GM18870 (cell line): ENCODE measurements around the gene XYLT1.

Source experiments
- ATAC-seq: cut with Tn5 transposase; IDR thresholded peaks from one replicate; pipeline ENCODE4 v1.9.1; 2021; ENCODE audit warnings: moderate library complexity; ENCODE audit not compliant: unreplicated experiment

Gene XYLT1

GRCh38 chr16:17404941-17405689, 65.6 kb downstream of the XYLT1 start:
- ATAC-seq: no peak

- no peak for ATAC-seq
These were observed 66.8 kb downstream of the XYLT1 start for GRCh38 chr16:17403859-17404545.

GRCh38 chr16:17403156-17403809, 67.5 kb downstream of the XYLT1 start:
- ATAC-seq: no peak

GRCh38 chr16:17397499-17397891, 73.3 kb downstream of the XYLT1 start:
- ATAC-seq: no peak

GRCh38 chr16:17396762-17397498, 73.8 kb downstream of the XYLT1 start:
- no peak for ATAC-seq

GRCh38 chr16:17395849-17396480, 74.8 kb downstream of the XYLT1 start:
- no peak for ATAC-seq

GRCh38 chr16:17392857-17393692, 77.7 kb downstream of the XYLT1 start:
- no peak for ATAC-seq

GRCh38 chr16:17392127-17392856, 78.5 kb downstream of the XYLT1 start:
- ATAC-seq: no peak

GRCh38 chr16:17391715-17392114, 79.0 kb downstream of the XYLT1 start:
- ATAC-seq: no peak

GRCh38 chr16:17389384-17389783, 81.4 kb downstream of the XYLT1 start:
- no peak for ATAC-seq

- no peak for ATAC-seq
These were observed 83.5 kb downstream of the XYLT1 start for GRCh38 chr16:17387256-17387655.

GRCh38 chr16:17386229-17386628, 84.5 kb downstream of the XYLT1 start:
- no peak for ATAC-seq

GRCh38 chr16:17384471-17384870, 86.3 kb downstream of the XYLT1 start:
- ATAC-seq: no peak

- ATAC-seq: no peak
These were observed 87.6 kb downstream of the XYLT1 start for GRCh38 chr16:17382949-17383863.

GRCh38 chr16:17382514-17382913, 88.2 kb downstream of the XYLT1 start:
- ATAC-seq: no peak

- ATAC-seq: no peak
These were observed 89.0 kb downstream of the XYLT1 start for GRCh38 chr16:17381784-17382183.

- ATAC-seq: no peak
These were observed 90.1 kb downstream of the XYLT1 start for GRCh38 chr16:17380613-17381012.

- ATAC-seq: no peak
These were observed 91.6 kb downstream of the XYLT1 start for GRCh38 chr16:17379121-17379571.
